Fibroblast of the aortic adventitia (primary cell): ENCODE data around the gene P4HA2. TPM values are rescaled to one million over a fixed set of nuclear protein-coding genes. Genes with fewer than 3 reads are reported as not detected.
"Not testable (repeated sequence)": the region's sequence is repeated elsewhere in the genome, so short reads cannot be mapped to it uniquely, and the experiment has no call there.

ENCODE experiments used
- DNase-seq: peaks from one replicate; pipeline ENCODE4 v3.0.0-alpha.2; 2010; ENCODE audit warnings: low read depth
- H3K4me3 ChIP-seq: 2 replicates; pipeline ENCODE4 v1.5.1; 2011; ENCODE audit warnings: low read depth, mild to moderate bottlenecking, control low read depth, low read length, moderate library complexity
- CTCF ChIP-seq: IDR thresholded peaks from 2 replicates; pipeline ENCODE4 v1.5.1; 2011; ENCODE audit warnings: mild to moderate bottlenecking, low read length, control low read depth, inconsistent platforms; ENCODE audit not compliant: insufficient read depth
- total RNA-seq: library from RNA; depleted of rRNA; stranded (reverse); fragments of >200 nt; gene quantifications from 2 replicates; pipeline ENCODE4 v1.2.3, GENCODE V29; 2012; ENCODE audit warnings: low replicate concordance

P4HA2 gene
- total RNA-seq, 1 donor = 104 TPM

GRCh38 chr5:132179405-132179804 is 48.2 kb downstream of the P4HA2 start:
- no peak for TF ChIP-seq CTCF
- no peak overlapping the region for H3K4me3 ChIP-seq
- DNase-seq = peak; percentile 42

GRCh38 chr5:132177691-132178149 is 49.9 kb downstream of the P4HA2 start:
- TF ChIP-seq CTCF = no peak
- no peak for DNase-seq
- no peak overlapping the region for H3K4me3 ChIP-seq

GRCh38 chr5:132176987-132177386 is 50.7 kb downstream of the P4HA2 start:
- DNase-seq = peak; percentile 22
- no peak overlapping the region for H3K4me3 ChIP-seq
- TF ChIP-seq CTCF = peak; percentile 30

GRCh38 chr5:132176521-132176945 is 51.1 kb downstream of the P4HA2 start:
- TF ChIP-seq CTCF = no peak
- H3K4me3 ChIP-seq = no peak overlapping the region
- DNase-seq = no peak

- no peak for DNase-seq
- H3K4me3 ChIP-seq = no peak overlapping the region
- TF ChIP-seq CTCF = no peak
Measured at GRCh38 chr5:132162945-132163344, 64.7 kb downstream of the P4HA2 start.

- DNase-seq, H3K4me3 ChIP-seq: not testable (repeated sequence)
Measured at GRCh38 chr5:132161574-132162326, 65.9 kb downstream of the P4HA2 start.

- no peak for TF ChIP-seq CTCF
- no peak overlapping the region for H3K4me3 ChIP-seq
- DNase-seq = no peak
Measured at GRCh38 chr5:132156413-132156812, 71.2 kb downstream of the P4HA2 start.
